ENCODE measurements around the gene PLCD3.

GRCh38 chr17:45146890-45147580 lies 14.7 kb upstream of the PLCD3 start:
- TF ChIP-seq POLR2A (IDR thresholded peaks at IDR 0.05) (no peak), EP300 (IDR thresholded peaks at IDR 0.05) (no peak)
- TF ChIP-seq, protein P1, sequence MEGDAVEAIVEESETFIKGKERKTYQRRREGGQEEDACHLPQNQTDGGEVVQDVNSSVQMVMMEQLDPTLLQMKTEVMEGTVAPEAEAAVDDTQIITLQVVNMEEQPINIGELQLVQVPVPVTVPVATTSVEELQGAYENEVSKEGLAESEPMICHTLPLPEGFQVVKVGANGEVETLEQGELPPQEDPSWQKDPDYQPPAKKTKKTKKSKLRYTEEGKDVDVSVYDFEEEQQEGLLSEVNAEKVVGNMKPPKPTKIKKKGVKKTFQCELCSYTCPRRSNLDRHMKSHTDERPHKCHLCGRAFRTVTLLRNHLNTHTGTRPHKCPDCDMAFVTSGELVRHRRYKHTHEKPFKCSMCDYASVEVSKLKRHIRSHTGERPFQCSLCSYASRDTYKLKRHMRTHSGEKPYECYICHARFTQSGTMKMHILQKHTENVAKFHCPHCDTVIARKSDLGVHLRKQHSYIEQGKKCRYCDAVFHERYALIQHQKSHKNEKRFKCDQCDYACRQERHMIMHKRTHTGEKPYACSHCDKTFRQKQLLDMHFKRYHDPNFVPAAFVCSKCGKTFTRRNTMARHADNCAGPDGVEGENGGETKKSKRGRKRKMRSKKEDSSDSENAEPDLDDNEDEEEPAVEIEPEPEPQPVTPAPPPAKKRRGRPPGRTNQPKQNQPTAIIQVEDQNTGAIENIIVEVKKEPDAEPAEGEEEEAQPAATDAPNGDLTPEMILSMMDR (IDR thresholded peaks at IDR 0.05) = no peak
